SK-N-SH (cell line): ENCODE data around the gene INPP5J.

ENCODE experiments used
- CHD2 ChIP-seq: fragments of 150-350 bp; IDR thresholded peaks from 2 replicates; pipeline ENCODE4 v1.6.1; 2018; ENCODE audit warnings: low read length; ENCODE audit not compliant: partially characterized antibody
- FOSL2 ChIP-seq: IDR thresholded peaks from 2 replicates; pipeline ENCODE4 v1.4.0; 2012; ENCODE audit warnings: low read depth, mild to moderate bottlenecking, moderate library complexity, borderline replicate concordance
- GABPA ChIP-seq: IDR thresholded peaks from 2 replicates; pipeline ENCODE4 v1.4.0; 2012; ENCODE audit warnings: low read depth, mild to moderate bottlenecking
- GATA2 ChIP-seq: sonication (generic); formaldehyde crosslinking; IDR thresholded peaks from 2 replicates; pipeline ENCODE4 v1.5.0; 2020; ENCODE audit warnings: mild to moderate bottlenecking, missing genetic modification reagents
- POLR2AphosphoS5 ChIP-seq: IDR thresholded peaks from 2 replicates; pipeline ENCODE4 v1.6.1; 2012; ENCODE audit warnings: low read depth, low read length
- SIN3A ChIP-seq: IDR thresholded peaks from 2 replicates; pipeline ENCODE4 v1.6.1; 2012; ENCODE audit warnings: low read depth, mild to moderate bottlenecking, low read length, moderate library complexity, borderline replicate concordance
- SMC3 ChIP-seq: IDR thresholded peaks from 2 replicates; pipeline ENCODE4 v1.6.1; 2012; ENCODE audit warnings: low read depth, low read length, improper control_type of control experiment
- TF ChIP-seq, protein P1 (sequence below): fragments of 200-600 bp; sonication (generic); IDR thresholded peaks from 2 replicates; pipeline ENCODE4 v1.6.1; 2017; ENCODE audit warnings: antibody characterized with exemption, mild to moderate bottlenecking, moderate library complexity
- TF ChIP-seq, protein P2 (sequence below): IDR thresholded peaks from 2 replicates; pipeline ENCODE4 v1.6.1; 2012; ENCODE audit warnings: mild to moderate bottlenecking, low read depth, low read length, moderate library complexity

DNA sequence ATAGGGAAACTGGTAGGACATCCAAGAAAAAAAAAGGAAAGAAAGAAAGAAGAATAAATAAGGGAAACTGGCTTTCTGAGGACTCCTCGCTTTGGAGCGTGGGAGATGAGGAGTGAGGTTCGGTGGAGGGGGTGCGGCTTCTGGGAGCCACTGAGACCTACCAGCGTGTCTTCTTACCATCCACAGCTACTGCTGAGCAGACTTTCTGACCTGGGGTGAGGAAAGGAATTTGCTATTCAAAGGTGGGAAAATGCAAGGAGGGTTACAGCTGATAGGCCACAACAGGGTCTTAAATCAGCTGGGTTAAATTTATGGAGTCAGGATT lies 14.9 kb upstream of the INPP5J start:
- TF ChIP-seq GATA2 (CRISPR knock-in tag), result no peak
- no peak for TF ChIP-seq GABPA
- TF ChIP-seq POLR2AphosphoS5, result no peak
- TF ChIP-seq FOSL2, result no peak
- TF ChIP-seq, protein P1, sequence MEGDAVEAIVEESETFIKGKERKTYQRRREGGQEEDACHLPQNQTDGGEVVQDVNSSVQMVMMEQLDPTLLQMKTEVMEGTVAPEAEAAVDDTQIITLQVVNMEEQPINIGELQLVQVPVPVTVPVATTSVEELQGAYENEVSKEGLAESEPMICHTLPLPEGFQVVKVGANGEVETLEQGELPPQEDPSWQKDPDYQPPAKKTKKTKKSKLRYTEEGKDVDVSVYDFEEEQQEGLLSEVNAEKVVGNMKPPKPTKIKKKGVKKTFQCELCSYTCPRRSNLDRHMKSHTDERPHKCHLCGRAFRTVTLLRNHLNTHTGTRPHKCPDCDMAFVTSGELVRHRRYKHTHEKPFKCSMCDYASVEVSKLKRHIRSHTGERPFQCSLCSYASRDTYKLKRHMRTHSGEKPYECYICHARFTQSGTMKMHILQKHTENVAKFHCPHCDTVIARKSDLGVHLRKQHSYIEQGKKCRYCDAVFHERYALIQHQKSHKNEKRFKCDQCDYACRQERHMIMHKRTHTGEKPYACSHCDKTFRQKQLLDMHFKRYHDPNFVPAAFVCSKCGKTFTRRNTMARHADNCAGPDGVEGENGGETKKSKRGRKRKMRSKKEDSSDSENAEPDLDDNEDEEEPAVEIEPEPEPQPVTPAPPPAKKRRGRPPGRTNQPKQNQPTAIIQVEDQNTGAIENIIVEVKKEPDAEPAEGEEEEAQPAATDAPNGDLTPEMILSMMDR, result no peak
- no peak for TF ChIP-seq SIN3A
- TF ChIP-seq, protein P2, sequence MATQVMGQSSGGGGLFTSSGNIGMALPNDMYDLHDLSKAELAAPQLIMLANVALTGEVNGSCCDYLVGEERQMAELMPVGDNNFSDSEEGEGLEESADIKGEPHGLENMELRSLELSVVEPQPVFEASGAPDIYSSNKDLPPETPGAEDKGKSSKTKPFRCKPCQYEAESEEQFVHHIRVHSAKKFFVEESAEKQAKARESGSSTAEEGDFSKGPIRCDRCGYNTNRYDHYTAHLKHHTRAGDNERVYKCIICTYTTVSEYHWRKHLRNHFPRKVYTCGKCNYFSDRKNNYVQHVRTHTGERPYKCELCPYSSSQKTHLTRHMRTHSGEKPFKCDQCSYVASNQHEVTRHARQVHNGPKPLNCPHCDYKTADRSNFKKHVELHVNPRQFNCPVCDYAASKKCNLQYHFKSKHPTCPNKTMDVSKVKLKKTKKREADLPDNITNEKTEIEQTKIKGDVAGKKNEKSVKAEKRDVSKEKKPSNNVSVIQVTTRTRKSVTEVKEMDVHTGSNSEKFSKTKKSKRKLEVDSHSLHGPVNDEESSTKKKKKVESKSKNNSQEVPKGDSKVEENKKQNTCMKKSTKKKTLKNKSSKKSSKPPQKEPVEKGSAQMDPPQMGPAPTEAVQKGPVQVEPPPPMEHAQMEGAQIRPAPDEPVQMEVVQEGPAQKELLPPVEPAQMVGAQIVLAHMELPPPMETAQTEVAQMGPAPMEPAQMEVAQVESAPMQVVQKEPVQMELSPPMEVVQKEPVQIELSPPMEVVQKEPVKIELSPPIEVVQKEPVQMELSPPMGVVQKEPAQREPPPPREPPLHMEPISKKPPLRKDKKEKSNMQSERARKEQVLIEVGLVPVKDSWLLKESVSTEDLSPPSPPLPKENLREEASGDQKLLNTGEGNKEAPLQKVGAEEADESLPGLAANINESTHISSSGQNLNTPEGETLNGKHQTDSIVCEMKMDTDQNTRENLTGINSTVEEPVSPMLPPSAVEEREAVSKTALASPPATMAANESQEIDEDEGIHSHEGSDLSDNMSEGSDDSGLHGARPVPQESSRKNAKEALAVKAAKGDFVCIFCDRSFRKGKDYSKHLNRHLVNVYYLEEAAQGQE, result no peak
- no peak for TF ChIP-seq CHD2
- TF ChIP-seq SMC3, result no peak
